ENCODE results near the gene RASGRF1.

DNA sequence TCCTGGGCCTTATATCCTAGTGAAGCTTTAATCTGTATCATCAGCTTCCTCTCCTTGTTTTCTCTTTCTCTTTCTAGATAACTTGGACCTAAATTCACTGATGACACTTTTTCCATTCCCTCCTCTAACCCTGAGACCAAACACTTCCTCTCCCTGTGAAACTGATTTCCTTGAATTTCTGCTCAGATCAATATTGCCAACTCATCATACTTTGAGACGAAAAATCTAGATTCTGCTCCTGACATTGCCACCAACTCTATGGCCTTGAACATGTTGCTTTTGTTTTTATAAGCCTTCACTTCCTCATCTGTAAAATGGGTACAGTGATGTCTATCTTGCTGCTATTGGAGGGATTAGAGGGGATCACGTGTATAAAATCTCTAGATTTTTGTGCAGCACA is 42.7 kb upstream of the RASGRF1 start:
- TF ChIP-seq, protein P1, sequence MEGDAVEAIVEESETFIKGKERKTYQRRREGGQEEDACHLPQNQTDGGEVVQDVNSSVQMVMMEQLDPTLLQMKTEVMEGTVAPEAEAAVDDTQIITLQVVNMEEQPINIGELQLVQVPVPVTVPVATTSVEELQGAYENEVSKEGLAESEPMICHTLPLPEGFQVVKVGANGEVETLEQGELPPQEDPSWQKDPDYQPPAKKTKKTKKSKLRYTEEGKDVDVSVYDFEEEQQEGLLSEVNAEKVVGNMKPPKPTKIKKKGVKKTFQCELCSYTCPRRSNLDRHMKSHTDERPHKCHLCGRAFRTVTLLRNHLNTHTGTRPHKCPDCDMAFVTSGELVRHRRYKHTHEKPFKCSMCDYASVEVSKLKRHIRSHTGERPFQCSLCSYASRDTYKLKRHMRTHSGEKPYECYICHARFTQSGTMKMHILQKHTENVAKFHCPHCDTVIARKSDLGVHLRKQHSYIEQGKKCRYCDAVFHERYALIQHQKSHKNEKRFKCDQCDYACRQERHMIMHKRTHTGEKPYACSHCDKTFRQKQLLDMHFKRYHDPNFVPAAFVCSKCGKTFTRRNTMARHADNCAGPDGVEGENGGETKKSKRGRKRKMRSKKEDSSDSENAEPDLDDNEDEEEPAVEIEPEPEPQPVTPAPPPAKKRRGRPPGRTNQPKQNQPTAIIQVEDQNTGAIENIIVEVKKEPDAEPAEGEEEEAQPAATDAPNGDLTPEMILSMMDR (conservative IDR thresholded peaks at IDR 0.05; ENCODE audit: low read length), result no peak
- no peak for TF ChIP-seq EZH2phosphoT487 (IDR thresholded peaks at IDR 0.05; ENCODE audit: borderline replicate concordance)
